ENCODE measurements around the gene LIN7A.

LIN7A gene

DNA sequence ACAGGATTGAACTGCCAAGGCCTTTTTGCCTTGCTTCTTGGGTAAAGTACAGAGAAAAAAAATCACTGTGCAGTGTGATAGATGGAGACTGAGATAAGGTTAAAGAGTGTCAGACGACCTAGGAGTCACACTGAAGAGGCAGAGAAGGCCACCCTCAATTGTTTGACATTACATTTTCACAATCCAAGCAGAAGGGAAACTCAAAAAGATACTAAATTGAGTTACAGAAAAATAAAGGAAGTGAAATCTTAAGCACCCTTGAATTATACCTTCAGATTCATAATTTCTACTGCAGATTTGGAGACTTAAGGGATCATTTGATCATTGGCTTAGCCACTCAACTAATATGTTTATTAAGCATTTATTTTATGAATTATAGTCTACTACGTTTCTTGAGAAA, 123.9 kb downstream of the LIN7A start:
- H3K9me3 ChIP-seq (ENCODE audit: insufficient read depth, low read length, severe bottlenecking) = no peaks in the 10 kb centered on the region
- no peak overlapping the region for H3K4me3 ChIP-seq (ENCODE audit: low read depth in 1 of 2, low read length in 2 of 2)
- H3K79me2 ChIP-seq (ENCODE audit: insufficient read depth, low read length) = no peaks in the 10 kb centered on the region
- no peak overlapping the region for H3K9ac ChIP-seq (ENCODE audit: low read depth, low read length)
- H3K36me3 ChIP-seq (ENCODE audit: insufficient read depth, low read length) = no peaks in the 10 kb centered on the region
- H2AFZ ChIP-seq (ENCODE audit: low read depth, low read length) = no peak overlapping the region
- no peak for DNase-seq
- no peaks in the 10 kb centered on the region for H3K27me3 ChIP-seq (ENCODE audit: insufficient read depth, low read length, poor library complexity)
- no peaks in the 10 kb centered on the region for H3K4me1 ChIP-seq (ENCODE audit: insufficient read depth, low read length)
- no peak overlapping the region for H3K27ac ChIP-seq (ENCODE audit: low read length)
- H3K4me2 ChIP-seq (ENCODE audit: insufficient read depth, low read length) = no peak overlapping the region
- TF ChIP-seq, protein P1, sequence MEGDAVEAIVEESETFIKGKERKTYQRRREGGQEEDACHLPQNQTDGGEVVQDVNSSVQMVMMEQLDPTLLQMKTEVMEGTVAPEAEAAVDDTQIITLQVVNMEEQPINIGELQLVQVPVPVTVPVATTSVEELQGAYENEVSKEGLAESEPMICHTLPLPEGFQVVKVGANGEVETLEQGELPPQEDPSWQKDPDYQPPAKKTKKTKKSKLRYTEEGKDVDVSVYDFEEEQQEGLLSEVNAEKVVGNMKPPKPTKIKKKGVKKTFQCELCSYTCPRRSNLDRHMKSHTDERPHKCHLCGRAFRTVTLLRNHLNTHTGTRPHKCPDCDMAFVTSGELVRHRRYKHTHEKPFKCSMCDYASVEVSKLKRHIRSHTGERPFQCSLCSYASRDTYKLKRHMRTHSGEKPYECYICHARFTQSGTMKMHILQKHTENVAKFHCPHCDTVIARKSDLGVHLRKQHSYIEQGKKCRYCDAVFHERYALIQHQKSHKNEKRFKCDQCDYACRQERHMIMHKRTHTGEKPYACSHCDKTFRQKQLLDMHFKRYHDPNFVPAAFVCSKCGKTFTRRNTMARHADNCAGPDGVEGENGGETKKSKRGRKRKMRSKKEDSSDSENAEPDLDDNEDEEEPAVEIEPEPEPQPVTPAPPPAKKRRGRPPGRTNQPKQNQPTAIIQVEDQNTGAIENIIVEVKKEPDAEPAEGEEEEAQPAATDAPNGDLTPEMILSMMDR (IDR thresholded peaks at IDR 0.05; ENCODE audit: borderline replicate concordance, extremely low read depth, low read length, poor library complexity, severe bottlenecking) = no peak
- no peak for TF ChIP-seq EZH2 (IDR thresholded peaks at IDR 0.05; ENCODE audit: borderline replicate concordance, low read depth, low read length, severe bottlenecking)
- ATAC-seq (ENCODE audit: insufficient read depth, low read depth) = no peak
- no peaks in the 10 kb centered on the region for H4K20me1 ChIP-seq (ENCODE audit: insufficient read depth, low read length)

DNA sequence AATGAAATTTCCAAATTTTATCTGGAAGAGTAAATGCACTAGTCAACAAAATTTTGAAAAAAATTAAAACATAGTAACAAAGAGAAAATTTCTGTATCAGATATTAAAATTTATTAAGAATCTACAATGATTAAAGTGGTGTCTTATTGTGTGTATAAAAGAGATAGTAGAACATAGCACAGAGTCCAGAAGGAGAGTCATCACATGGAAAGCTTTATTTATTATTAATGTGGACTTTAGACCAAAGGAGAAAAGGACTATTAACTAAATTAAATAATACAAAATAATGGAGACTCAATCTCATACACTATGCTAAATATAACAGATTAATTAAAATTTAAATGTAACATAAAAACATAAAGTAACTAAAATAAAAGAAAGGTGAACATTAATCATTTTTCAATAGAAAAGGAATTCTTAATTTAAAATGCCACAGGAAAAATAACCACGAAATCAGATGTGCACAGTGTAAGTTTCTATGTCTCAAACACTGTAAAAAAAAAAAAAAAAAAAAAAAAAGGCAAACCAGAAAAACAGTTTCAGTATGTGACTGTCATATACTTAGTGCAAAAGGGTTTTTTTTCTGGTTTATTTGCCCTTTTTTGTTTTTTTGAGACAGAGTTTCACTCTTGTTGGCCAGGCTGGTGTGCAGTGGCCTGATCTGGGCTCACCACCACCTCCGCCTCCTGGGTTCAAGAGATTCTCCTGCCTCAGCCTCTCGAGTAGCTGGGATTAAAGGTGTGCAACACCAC, 125.6 kb downstream of the LIN7A start:
- Histone ChIP-seq H3K27ac (ENCODE audit: low read length) (no peak overlapping the region), H3K79me2 (ENCODE audit: insufficient read depth, low read length) (no peaks in the 10 kb centered on the region), H3K36me3 (ENCODE audit: insufficient read depth, low read length) (no peaks in the 10 kb centered on the region), H4K20me1 (ENCODE audit: insufficient read depth, low read length) (no peaks in the 10 kb centered on the region), H3K4me3 (ENCODE audit: low read depth in 1 of 2, low read length in 2 of 2) (no peak overlapping the region), H3K9me3 (ENCODE audit: insufficient read depth, low read length, severe bottlenecking) (no peaks in the 10 kb centered on the region), H3K27me3 (ENCODE audit: insufficient read depth, low read length, poor library complexity) (no peaks in the 10 kb centered on the region), H2AFZ (ENCODE audit: low read depth, low read length) (no peak overlapping the region), H3K9ac (ENCODE audit: low read depth, low read length) (no peak overlapping the region), H3K4me1 (ENCODE audit: insufficient read depth, low read length) (no peaks in the 10 kb centered on the region), H3K4me2 (ENCODE audit: insufficient read depth, low read length) (no peak overlapping the region)
- ATAC-seq (ENCODE audit: insufficient read depth, low read depth) (no peak), DNase-seq (no peak)
- TF ChIP-seq EZH2 (IDR thresholded peaks at IDR 0.05; ENCODE audit: borderline replicate concordance, low read depth, low read length, severe bottlenecking) = no peak
- TF ChIP-seq, protein P1 (IDR thresholded peaks at IDR 0.05; ENCODE audit: borderline replicate concordance, extremely low read depth, low read length, poor library complexity, severe bottlenecking) = no peak

DNA sequence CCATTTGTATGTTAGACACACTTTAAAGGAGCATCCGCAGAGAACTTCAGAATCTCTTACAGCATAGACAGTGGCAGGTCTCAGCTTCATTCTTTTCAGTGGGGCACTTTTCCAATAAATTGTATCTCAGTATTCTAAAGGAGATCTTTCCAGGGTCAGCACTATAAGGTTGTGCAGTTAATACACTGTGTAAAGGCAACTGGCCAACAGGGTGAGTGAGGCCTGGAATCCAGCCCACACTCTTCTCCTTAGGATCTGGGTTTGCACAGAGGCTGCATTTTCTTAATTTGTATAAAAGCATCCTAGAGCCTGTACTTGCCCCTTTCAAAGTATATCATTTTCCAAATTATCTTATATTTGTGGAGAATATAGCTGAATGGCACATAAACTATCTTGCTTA, 126.9 kb downstream of the LIN7A start:
- TF ChIP-seq, protein P1 (IDR thresholded peaks at IDR 0.05; ENCODE audit: borderline replicate concordance, extremely low read depth, low read length, poor library complexity, severe bottlenecking) = no peak
- TF ChIP-seq EZH2 (IDR thresholded peaks at IDR 0.05; ENCODE audit: borderline replicate concordance, low read depth, low read length, severe bottlenecking) = no peak
- Histone ChIP-seq H3K36me3 (ENCODE audit: insufficient read depth, low read length) (no peaks in the 10 kb centered on the region), H3K4me3 (ENCODE audit: low read depth in 1 of 2, low read length in 2 of 2) (no peak overlapping the region), H3K4me2 (ENCODE audit: insufficient read depth, low read length) (no peak overlapping the region), H3K79me2 (ENCODE audit: insufficient read depth, low read length) (no peaks in the 10 kb centered on the region), H3K9me3 (ENCODE audit: insufficient read depth, low read length, severe bottlenecking) (no peaks in the 10 kb centered on the region), H4K20me1 (ENCODE audit: insufficient read depth, low read length) (no peaks in the 10 kb centered on the region), H2AFZ (ENCODE audit: low read depth, low read length) (no peak overlapping the region), H3K27me3 (ENCODE audit: insufficient read depth, low read length, poor library complexity) (no peaks in the 10 kb centered on the region), H3K27ac (ENCODE audit: low read length) (no peak overlapping the region), H3K4me1 (ENCODE audit: insufficient read depth, low read length) (no peaks in the 10 kb centered on the region), H3K9ac (ENCODE audit: low read depth, low read length) (no peak overlapping the region)
- no peak for ATAC-seq (ENCODE audit: insufficient read depth, low read depth)
- DNase-seq = no peak
